ENCODE measurements around the gene USP9Y.

USP9Y gene

GRCh38 chrY:12896973-12897372, 195.9 kb downstream of the USP9Y start:
- DNase-seq (ENCODE audit: low spot score): no peak

DNA sequence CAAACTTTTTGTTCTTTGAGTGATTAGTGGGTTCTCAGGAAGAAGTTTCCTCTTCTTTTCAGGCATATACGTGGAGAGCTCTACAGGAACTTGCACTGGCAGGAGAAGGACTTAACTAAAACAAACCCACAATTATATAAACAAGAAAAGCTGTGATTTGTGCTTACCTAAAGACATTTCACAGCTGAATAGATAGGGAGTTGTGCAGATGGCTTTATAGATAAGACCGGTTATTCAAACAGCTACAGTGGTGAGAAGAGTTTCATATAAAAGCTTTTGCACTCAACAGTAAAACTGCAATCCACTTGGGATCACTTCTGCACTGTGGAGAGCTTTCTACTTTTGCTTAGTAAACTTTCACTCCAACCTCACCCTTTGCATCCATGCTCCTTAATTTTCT, 197.6 kb downstream of the USP9Y start:
- TF ChIP-seq, protein P1, sequence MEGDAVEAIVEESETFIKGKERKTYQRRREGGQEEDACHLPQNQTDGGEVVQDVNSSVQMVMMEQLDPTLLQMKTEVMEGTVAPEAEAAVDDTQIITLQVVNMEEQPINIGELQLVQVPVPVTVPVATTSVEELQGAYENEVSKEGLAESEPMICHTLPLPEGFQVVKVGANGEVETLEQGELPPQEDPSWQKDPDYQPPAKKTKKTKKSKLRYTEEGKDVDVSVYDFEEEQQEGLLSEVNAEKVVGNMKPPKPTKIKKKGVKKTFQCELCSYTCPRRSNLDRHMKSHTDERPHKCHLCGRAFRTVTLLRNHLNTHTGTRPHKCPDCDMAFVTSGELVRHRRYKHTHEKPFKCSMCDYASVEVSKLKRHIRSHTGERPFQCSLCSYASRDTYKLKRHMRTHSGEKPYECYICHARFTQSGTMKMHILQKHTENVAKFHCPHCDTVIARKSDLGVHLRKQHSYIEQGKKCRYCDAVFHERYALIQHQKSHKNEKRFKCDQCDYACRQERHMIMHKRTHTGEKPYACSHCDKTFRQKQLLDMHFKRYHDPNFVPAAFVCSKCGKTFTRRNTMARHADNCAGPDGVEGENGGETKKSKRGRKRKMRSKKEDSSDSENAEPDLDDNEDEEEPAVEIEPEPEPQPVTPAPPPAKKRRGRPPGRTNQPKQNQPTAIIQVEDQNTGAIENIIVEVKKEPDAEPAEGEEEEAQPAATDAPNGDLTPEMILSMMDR (IDR thresholded peaks at IDR 0.05; ENCODE audit: extremely low read depth, missing control alignments): no peak
- DNase-seq (ENCODE audit: low spot score): no peak

More at GRCh38 chrY:12896973-12897372, 195.9 kb downstream of the USP9Y start:
- TF ChIP-seq, protein P1 (IDR thresholded peaks at IDR 0.05; ENCODE audit: extremely low read depth, missing control alignments): no peak

DNA sequence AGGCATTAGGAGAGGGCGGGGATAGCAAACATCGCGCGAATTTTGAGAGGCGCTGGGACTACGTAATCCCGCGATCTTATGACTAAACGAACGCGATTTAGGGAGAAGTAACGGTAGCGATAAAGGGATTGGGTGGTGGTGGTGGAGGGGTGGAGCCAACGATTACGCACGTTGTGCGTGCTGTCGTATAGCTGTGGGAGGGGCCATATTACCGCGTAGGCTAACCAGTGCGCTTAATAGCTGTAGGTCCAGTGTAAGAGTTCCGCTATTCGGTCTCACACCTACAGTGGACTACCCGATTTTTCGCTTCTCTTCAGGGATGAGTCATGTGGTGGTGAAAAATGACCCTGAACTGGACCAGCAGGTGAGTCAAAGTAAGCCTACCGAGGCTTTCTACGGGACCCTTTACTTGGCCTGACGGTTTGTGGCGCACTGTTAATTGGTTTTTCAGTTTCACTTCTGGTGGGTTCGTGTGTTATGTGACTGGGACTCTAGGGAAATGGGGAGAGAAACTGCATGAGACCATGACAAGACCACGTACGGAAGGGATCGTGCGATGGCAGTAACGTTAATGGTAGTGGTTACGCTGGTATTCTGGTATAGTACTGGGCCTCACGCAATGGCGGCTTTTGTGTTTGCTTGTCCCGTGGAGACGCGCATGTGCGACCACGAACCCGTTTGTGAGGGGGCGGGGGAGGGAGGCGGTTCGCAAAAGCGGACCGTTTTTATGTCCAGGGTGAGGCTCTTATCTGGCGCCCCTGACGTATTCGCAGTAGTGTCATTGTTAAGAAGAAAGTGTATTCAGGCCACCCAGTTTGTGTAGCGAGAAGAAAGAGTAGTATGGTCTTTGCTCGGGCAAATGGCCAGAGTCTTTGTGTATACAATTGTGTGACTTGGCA, 203.8 kb downstream of the USP9Y start, which contains the start of gene DDX3Y:
DDX3Y (plus strand) TSS at position 251 of the 899 bp plus-strand sequence; CDS start at position 320, 69 bp downstream.
- TF ChIP-seq, protein P1 (IDR thresholded peaks at IDR 0.05; ENCODE audit: extremely low read depth, missing control alignments): no peak
- DNase-seq (ENCODE audit: low spot score): peak; percentile 83

- peak; percentile 45 for DNase-seq (ENCODE audit: low spot score)
- TF ChIP-seq, protein P1 (IDR thresholded peaks at IDR 0.05; ENCODE audit: extremely low read depth, missing control alignments): no peak
Observed at GRCh38 chrY:12905517-12905872, 204.5 kb downstream of the USP9Y start.

DNA sequence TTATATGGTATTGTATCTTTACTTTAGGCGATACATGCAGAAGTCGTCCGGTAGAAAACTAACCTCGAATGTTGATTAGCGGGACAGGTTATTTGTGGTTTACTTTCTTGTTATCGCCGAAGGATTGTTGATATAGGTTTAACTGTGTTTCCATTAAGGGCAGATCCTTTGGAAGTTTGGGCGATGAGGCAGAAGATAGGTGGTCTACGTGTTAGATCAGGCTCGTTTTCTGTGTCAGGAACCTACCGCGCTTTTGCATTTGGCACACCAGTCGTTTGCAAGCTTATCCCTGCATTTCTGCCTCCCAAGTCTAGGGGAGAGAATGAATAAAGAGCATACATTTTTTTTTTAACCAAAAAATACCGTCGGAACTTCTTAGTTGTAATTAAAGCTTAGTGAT, 204.9 kb downstream of the USP9Y start:
- TF ChIP-seq, protein P1 (IDR thresholded peaks at IDR 0.05; ENCODE audit: extremely low read depth, missing control alignments): no peak
- no peak for DNase-seq (ENCODE audit: low spot score)
